ENCODE results near the gene SPDYE5.
"Not testable (repeated sequence)": the region's sequence is repeated elsewhere in the genome, so short reads cannot be mapped to it uniquely, and the experiment has no call there.

SPDYE5 gene, protein sequence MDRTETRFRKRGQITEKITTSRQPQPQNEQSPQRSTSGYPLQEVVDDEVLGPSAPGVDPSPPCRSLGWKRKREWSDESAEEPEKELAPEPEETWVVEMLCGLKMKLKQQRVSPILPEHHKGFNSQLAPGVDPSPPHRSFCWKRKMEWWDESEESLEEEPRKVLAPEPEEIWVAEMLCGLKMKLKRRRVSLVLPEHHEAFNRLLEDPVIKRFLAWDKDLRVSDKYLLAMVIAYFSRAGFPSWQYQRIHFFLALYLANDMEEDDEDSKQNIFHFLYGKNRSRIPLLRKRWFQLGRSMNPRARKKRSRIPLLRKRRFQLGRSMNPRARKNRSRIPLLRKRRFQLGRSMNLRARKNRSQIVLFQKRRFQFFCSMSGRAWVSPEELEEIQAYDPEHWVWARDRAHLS

GRCh38 chr7:75492020-75492419, at the start of gene SPDYE5:
TSS of gene SPDYE5 (plus strand) at chr7:75492320. CDS start at chr7:75494048, 1,728 bp downstream.
- DNase-seq, result not testable (repeated sequence)

GRCh38 chr7:75442465-75443111, 49.5 kb upstream of the SPDYE5 start:
- not testable (repeated sequence) for DNase-seq

DNA sequence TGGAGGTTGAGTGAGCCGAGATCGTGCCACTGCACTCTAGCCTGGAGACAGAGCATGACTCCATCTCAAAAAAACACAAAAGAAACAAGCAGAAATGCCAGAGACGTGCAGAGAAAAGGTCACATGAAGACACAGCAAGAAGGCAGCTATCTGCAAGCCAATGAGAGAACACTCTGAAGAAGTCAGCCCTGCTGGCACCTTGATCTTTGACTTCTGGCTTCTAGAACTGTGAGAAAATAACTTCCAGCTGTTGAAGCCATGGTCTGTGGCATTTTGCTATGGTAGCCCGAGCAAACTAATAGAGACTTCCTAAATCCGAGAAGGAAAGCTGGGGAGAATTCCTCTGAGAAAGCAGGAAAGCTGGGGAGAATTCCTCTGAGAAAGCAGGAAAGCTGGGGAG, 42.2 kb upstream of the SPDYE5 start:
- not testable (repeated sequence) for DNase-seq

DNA sequence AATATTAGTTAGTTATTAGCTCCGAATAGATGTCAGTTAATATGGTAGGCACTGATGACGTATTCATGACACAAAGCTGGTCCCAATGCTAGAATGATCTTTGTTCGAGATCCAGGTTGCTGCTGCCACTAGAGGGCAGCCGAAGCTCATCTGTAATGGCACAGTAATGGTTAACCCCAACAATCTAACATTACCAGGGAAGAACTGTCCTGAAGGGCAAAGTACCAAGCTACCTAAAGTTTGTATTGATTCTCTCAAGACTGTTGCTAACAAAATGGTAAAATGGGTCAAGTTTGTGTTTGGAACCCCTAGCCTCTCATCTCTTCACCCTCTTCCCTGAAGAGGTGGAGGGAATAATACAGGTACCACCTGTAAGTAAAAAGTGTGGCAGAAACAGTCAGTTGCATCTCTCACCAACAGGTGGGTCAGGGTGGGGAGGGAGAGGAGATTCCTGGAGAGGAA, 39.6 kb upstream of the SPDYE5 start:
- not testable (repeated sequence) for DNase-seq

DNA sequence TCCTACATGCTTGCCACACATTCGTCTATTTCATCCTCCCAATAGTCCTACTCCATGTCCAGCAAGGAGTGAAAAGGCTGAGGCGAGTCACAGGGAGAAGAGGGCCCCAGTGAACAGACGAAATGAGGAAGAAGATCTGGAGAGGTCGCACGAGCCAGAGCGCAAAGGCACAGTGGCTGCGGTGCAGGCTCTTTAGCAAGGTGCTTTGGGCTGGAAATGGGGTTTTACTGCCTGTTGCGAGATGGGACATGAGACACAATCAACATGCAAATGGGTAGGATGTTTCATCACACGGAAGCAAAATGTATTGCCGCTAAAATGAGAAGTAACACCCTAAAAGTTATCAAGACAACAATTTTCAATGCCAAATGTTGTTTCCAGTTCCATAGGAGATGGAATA, 35.7 kb upstream of the SPDYE5 start:
- not testable (repeated sequence) for DNase-seq

DNA sequence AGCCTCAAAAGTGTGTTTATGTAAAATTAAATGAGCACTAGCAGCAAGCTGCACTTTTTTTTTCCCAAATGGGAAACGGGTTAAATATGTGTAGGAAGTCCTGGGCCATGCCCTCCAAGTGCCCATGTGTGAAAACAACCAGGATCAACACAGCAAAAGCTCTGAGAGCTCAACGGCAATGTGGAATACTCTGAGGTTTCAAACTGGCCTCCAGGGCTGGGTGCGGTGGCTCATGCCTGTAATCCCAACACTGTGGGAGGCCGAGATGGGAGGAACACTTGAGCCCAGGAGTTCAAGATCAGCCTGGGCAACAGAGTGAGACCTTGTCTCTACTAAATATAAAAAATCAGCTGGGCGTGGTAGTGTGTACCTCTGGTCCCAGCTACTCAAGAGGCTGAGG, 34.1 kb upstream of the SPDYE5 start:
- not testable (repeated sequence) for DNase-seq

- DNase-seq, result not testable (repeated sequence)
Measured at GRCh38 chr7:75460541-75460940, 31.6 kb upstream of the SPDYE5 start.

GRCh38 chr7:75470166-75470565, 22.0 kb upstream of the SPDYE5 start:
- not testable (repeated sequence) for DNase-seq

DNA sequence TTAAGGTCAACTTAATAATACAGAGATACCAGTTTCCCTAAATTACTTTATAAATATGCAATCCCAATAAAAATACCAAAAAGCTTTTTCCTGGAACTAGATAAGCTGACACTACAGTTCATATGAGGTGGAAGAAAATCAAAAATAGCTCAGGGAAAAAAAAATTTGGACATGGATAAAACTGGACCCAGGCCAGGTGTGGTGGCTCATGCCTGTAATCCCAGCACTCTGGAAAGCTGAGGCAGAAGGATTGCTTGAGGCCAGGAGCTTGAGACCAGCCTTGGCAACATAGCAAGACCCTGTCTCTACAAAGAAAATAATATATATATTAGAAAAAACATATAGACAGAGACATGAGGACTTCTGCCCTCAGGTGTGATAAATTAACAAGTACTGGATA, 14.7 kb upstream of the SPDYE5 start:
- not testable (repeated sequence) for DNase-seq

GRCh38 chr7:75480313-75480712, 11.8 kb upstream of the SPDYE5 start:
- DNase-seq, result not testable (repeated sequence)

DNA sequence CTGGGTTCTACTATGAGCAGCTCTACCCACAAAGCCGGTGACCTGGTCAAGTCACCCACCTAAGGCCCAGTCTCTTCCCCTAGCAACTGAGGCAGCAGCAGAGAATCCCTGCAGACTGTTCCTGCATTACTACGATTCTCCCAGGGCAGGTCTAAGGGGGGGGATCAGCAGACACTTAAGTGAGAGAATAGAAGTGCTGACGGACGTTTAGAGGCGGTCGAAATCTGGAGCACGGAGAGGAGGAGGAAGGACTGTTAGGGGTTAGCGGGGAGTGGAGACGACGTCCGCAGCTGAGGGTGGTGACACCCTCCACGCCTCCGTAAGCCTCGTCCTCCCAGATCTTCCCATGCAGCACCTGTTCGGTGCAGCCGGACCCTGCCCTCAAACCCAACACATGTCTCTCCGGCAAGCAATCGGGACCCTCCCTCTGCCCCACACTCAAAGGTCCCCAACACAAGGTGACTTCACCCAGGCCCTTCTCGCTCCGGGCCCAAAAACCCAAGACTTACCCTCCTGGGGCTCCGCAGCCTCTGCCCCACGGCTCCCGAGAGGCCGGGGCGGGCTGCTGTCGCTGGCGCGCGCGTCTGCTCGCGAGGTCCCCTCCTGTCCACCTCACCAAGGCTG, 6.7 kb upstream of the SPDYE5 start:
- not testable (repeated sequence) for DNase-seq

DNA sequence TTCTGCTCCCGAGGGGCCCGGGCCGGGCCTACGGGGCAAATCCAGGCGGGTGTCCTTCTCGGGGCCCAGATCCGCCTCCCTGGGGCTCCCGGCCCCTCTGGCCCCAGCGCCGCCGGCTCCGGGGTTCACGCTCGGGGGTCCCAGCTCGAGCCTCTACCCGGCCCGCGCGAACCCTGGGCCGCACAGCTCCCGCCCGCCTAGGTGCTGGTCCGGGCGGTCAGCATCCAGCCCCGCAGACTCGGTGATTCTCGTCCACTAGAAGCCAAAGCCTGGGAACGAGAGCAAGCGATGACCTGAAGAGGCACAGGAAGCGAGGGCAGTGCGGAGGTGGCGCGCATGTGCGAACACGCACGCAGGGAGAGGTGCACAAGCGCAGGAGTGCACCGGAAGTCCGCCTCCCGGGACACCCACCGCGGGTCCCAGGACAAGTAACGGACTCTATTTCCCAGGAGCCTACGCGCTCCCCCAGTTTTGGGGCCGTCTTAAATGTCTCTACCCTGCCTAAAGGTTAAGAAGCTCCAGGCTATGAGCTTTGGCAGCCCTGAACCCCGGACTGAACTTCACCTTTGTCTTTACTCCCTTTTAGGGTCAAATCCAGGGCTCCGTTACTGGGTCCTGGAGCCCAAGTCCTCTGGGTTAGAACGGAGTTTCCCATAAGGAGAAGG, 6.0 kb upstream of the SPDYE5 start, which contains the start of gene POM121C:
TSS of gene POM121C (minus strand) at position 321 of the 665 bp plus-strand sequence. CDS start 44,803 bp downstream, outside the sequence.
- peak; percentile 14 to 64 for DNase-seq

DNA sequence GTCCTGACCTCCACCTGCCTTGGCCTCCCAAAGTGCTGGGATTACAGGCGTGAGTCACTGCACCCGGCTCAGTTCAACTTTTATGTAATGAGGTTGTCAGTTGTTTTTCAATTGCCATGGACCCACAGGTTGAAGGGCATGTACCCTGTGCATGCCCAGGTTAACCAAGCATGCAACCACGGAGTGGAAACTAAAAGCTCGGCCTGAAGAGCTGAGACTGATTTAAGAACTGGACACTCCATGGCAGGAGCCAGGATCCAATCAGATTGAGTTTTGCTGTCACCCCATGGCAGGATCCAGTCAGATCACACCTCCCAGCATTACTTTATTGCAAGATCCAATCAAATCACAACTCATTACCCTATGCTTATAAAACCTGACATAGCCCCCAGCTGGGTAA, 16.9 kb downstream of the SPDYE5 start:
- DNase-seq, result not testable (repeated sequence)

GRCh38 chr7:75518842-75519241, 26.7 kb downstream of the SPDYE5 start:
- peak in 1 of 2 experiments; percentile 15 for DNase-seq

DNA sequence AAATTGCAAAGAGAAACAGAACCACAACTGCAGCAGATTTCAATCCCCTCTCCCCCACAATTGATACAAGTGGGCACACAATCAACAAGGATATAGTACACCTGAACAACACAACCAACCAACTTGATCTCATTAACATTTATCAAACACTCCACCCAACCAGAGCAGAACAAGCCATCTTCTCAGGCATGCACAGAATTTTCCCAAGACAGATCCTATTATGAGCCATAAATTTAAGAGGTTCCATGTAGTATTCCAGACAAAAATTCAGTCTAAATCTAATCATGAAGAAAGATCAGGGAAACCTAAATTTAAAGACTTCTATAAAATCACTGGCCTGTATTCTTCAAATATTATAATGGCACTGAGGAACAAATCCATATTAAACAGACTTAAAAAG, 29.6 kb downstream of the SPDYE5 start:
- DNase-seq, result not testable (repeated sequence)

DNA sequence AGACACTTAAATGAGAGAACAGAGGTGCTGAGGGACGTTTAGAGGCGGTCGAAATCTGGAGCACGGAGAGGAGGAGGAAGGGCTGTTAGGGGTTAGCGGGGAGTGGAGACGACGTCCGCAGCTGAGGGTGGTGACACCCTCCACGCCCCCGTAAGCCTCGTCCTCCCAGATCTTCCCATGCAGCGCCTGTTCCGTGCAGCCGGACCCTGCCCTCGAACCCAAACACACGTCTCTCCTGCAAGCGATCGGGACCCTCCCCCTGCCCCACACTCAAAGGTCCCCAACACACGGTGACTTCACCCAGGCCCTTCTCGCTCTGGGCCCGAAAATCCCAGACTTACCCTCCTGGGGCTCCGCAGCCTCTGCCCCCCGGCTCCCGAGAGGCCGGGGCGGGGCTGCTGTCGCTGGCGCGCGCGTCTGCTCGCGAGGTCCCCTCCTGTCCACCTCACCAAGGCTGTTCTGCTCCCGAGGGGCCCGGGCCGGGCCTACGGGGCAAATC, 35.2 kb downstream of the SPDYE5 start:
- DNase-seq, result not testable (repeated sequence)

GRCh38 chr7:75531359-75531821, 39.3 kb downstream of the SPDYE5 start:
- DNase-seq, result no peak

DNA sequence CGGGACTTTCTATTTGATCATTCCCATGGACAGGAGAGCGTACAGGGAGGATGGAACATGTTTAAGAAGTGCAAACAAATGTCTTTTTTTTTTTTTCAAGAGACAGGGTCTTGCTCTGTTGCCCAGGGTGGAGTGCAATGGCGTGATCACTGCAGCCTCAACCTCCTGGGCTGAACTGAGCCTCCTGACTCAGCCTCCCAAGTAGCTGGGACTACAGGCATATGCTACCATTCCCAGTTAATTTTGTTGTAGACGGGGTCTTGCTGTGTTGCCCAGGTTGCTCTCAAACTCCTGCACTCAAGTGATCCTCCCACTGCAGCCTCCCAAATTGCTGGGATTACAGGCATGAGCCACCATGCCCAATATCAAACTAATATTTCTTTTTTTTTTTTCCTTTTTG, 40.5 kb downstream of the SPDYE5 start:
- no peak for DNase-seq

DNA sequence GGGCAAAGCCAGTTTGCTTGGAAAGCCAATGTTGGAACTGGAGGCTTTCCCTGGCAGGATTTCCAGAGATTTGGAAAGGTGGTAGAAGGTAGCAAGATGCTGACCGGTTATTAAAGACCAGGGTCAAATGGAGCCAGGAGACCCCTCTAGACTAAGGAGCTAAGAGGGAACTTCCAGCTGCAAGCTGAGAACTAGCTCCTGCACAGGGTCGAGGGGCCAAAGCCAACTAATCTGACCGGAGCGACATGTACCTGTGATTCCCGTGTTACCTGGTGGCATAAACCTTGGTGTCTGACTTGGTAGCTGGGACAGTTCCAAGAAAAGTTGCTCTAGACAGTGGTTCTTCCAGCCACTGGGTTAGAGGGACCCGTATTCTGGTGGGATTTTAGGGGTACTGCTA, 41.8 kb downstream of the SPDYE5 start:
- DNase-seq, result no peak

DNA sequence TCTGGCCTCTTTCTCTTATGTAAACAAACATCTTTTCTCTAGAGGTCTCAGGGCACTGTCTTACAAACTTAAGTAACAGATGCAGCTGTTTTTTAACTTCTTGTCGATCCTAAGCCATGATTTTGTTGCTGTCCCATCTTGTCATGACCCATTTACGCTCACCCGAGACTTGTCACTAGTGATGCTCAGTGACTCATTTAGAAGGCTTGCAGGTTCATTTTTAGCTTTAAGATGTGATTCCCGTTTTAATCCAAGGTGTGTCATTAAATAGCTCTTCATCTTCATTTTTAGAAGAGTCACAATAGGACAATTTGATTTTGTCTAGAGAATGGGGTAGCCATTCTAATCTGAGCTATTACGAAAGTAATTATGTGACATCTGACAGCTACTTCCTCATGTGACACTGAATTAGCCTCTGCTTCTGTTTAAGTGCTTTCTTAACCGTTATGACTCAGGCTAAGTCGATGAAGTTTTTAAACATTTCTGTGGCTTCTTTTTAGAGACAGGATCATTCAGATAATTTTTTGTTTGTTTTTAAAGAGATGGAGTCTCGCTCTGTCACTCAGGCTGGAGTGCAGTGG, 42.7 kb downstream of the SPDYE5 start:
- no peak for DNase-seq

DNA sequence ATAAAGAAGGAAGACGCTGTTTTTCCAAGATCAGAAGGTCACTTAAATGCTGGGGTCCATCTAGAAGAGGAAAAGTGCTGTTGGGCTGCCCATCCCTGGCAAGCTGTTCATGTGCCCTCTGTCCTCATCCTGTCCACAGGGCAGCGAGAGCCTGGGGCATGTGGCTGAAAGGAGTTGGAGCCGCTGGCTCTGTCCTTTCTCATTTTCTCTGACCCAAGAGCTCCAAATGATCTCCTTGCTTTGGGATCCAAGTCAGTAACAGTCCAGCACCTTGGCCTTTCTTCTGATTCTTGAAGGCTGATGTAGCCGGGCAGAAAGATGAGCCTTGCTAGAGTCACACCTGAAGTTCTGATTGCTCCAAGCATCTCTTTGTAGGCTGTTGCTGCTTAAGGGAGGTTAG, 44.4 kb downstream of the SPDYE5 start:
- DNase-seq, result no peak

DNA sequence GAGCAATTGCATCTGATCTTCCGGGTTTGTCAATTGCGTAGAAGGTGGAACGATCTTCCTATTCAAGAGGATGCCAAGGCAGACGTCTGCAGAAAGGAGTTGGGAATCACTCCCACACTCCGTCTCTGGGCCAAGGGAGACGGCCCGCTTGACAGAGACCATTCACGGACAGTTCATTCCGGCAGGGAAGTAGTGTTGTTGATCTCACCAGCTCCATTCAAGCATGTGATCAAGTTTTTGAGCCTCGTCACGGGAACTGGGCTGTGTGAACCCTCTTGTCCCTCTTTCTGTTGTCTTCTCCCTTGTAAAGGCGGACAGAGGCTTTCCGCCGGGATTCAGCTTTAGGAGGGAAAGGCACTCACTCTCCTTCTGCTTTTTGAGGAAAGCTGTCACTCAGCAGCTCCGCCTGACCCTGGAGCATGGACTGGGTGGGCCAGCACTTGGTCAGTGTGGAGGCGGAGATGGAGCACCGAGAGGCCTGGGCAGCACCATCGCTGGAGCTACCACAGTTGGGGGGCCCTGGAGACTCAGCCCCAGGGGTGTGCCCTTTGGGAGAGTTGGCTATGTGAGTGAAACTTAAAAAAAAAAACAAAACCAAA, 44.9 kb downstream of the SPDYE5 start:
- no peak for DNase-seq
